BJ (cell line): Measurements from ENCODE around the gene KIAA0753. TPM values are rescaled to one million over a fixed set of nuclear protein-coding genes. Genes with fewer than 3 reads are reported as not detected.

Experiments
- CTCF ChIA-PET: fragments of 350-600 bp; formaldehyde crosslinking; extraction: SDS; loops from one replicate; lab custom pipeline; 2021; ENCODE audit warnings: antibody characterized with exemption, inconsistent platforms; lab: Yijun Ruan, JAX
- POLR2A ChIA-PET: fragments of 300-600 bp; sonication (Branson Sonifier 250); formaldehyde crosslinking; extraction: SDS; loops from one replicate; lab custom pipeline; 2021; ENCODE audit warnings: antibody characterized with exemption; lab: Charles Lee
- DNase-seq: peaks from one replicate; pipeline ENCODE4 v3.0.0-alpha.2; 2011; ENCODE audit warnings: low read depth
- H3K27me3 ChIP-seq: 2 replicates; pipeline ENCODE4 v1.6.0; 2011; ENCODE audit warnings: low read length; ENCODE audit not compliant: control insufficient read depth, insufficient read depth
- H3K36me3 ChIP-seq: 2 replicates; pipeline ENCODE4 v1.5.1; 2011; ENCODE audit warnings: low read length; ENCODE audit not compliant: control insufficient read depth, insufficient read depth
- H3K4me3 ChIP-seq: 2 replicates; pipeline ENCODE4 v1.5.1; 2011; ENCODE audit warnings: low read depth, mild to moderate bottlenecking, control low read depth, low read length
- polyA plus RNA-seq: library from polyadenylated mRNA; depleted of rRNA; stranded (reverse); fragments of >200 nt; gene quantifications from 2 replicates; pipeline ENCODE4 v1.2.3, GENCODE V29; 2011
- TF ChIP-seq, protein P1 (sequence below): IDR thresholded peaks from 2 replicates; pipeline ENCODE4 v1.5.1; 2011; ENCODE audit warnings: low read depth, mild to moderate bottlenecking, control low read depth, inconsistent platforms, low read length, moderate library complexity; ENCODE audit not compliant: insufficient read depth

The KIAA0753 gene
- polyA plus RNA-seq, 1 experiment, result 5.4 TPM

DNA sequence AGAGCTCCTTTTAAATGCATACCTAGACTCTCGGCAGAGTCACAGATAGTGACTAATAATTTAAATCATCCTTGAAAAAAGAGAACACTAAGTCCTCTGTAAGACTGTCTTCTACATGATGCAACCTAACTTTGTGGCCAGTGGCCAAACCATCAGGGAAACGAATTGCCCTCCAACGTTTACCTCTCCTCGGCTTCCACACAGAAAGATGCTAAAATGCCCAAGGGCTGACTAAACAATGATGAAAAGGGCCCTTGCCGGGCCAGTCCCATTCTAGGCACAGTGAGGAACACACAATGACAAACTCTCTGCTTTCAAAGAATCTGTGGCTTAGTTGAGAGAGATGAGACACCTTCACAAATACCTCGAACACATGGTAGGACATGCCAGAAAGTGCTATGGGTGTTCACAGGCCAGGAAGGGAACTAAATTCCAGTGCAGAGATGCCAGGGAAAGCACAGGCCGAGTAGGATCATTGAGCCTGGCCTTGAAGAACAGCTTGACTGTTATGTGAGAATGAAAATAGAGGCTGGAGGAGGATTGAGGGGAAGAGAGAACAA lies 48.8 kb downstream of the KIAA0753 start:
- ChIA-PET CTCF (interaction anchor here (1.2 to 1.5 kb wide), 2 partner anchors 11 to 119 kb away, joined by 3 read pairs; no protein-coding TSS in a partner anchor), POLR2A (no interaction called here)
- no peaks in the 10 kb centered on the region for H3K27me3 ChIP-seq
- DNase-seq, result peak; percentile 40
- H3K36me3 ChIP-seq, result peaks cover 4% of the 10 kb centered on the region
- TF ChIP-seq, protein P1, sequence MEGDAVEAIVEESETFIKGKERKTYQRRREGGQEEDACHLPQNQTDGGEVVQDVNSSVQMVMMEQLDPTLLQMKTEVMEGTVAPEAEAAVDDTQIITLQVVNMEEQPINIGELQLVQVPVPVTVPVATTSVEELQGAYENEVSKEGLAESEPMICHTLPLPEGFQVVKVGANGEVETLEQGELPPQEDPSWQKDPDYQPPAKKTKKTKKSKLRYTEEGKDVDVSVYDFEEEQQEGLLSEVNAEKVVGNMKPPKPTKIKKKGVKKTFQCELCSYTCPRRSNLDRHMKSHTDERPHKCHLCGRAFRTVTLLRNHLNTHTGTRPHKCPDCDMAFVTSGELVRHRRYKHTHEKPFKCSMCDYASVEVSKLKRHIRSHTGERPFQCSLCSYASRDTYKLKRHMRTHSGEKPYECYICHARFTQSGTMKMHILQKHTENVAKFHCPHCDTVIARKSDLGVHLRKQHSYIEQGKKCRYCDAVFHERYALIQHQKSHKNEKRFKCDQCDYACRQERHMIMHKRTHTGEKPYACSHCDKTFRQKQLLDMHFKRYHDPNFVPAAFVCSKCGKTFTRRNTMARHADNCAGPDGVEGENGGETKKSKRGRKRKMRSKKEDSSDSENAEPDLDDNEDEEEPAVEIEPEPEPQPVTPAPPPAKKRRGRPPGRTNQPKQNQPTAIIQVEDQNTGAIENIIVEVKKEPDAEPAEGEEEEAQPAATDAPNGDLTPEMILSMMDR, result no peak
- no peak overlapping the region for H3K4me3 ChIP-seq

DNA sequence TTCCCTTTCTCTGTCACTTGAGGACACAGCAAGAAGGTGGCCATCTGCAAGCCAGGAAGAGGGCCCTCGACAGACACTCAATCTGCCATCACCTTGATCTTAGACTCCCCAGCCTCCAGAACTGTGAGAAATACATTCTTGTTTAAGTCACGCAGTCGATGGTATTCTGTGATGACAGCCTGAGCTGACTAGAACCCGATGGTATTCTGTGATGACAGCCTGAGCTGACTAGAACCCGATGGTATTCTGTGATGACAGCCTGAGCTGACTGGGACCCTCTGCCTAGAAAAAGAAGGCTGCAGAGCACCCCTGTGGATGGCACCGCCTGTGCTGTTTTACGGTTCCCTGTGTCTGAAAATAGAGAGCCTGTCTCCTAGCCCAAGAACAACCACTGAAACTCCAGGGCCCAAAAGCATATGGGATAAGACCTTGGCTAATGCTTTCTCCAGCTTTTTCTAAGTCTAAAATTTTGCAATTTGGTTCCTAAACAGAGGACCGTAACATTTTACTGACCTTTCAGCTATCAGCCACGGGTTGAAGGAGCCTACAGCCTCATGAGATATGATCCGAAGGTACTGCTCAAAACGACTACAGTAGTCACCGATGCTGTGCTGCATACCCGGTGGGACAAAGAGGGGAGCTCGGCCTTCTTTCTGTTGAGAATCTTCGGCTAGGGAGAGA lies 51.1 kb downstream of the KIAA0753 start:
- Histone ChIP-seq H3K4me3 (no peak overlapping the region), H3K27me3 (no peaks in the 10 kb centered on the region), H3K36me3 (peaks cover 8% of the 10 kb centered on the region)
- no peak for DNase-seq
- ChIA-PET CTCF (interaction anchor here (1.6 to 4.2 kb wide), 2 partner anchors 28 to 116 kb away, joined by 3 to 20 read pairs; no protein-coding TSS in a partner anchor), POLR2A (no interaction called here)
- TF ChIP-seq, protein P1, result no peak

DNA sequence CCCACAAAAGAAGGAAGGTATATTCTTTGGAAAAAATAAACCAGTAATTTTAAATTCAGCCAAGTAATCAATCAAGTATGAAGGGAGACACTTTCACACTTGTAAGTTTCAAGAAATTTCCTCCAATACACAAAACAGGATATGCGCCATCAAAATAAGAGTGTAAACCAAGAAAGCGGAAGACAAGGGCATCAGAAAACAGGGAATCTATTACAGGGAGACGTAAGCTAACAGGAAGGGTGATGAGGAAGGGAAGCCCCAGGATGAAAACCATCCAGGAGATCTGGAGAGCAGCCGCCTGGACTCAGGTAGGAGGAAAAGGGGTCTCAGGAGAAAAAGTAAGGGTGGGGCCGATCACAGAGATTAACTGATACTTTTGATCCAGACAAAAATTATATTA lies 52.3 kb downstream of the KIAA0753 start:
- no peak for DNase-seq
- Histone ChIP-seq H3K27me3 (no peaks in the 10 kb centered on the region), H3K36me3 (peaks cover 10% of the 10 kb centered on the region), H3K4me3 (no peak overlapping the region)
- TF ChIP-seq, protein P1, result no peak
- ChIA-PET CTCF (interaction anchor here (0.7 to 4.2 kb wide), 3 partner anchors 29 to 1362 kb away, joined by 3 to 20 read pairs (median 3); no protein-coding TSS in a partner anchor), POLR2A (no interaction called here)

DNA sequence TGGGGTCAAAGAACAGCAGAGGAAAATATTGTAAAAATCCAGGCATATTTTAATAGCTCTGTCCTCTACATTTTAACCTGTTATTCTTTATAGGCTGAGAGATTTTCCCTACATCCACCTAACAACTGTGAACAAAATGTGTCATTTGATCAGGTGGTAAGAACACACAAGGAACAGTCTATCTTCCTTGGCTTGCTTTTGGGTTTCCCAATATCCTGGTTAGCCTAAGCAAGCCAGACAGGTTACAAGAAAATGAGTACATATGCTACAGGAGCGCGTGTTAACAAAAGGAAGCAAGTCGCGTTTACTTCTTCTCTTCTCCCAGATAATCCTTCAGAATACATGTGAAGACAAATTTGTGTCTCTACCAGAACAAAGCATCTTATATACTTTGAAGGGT lies 53.2 kb downstream of the KIAA0753 start:
- CTCF ChIA-PET, result interaction anchor here (0.7 to 4.2 kb wide), 2 partner anchors 114 to 886 kb away, joined by 3 to 20 read pairs; no protein-coding TSS in a partner anchor
- no peak for DNase-seq
- POLR2A ChIA-PET, result no interaction called here
- TF ChIP-seq, protein P1, result no peak
- Histone ChIP-seq H3K36me3 (peaks cover 10% of the 10 kb centered on the region), H3K4me3 (no peak overlapping the region), H3K27me3 (no peaks in the 10 kb centered on the region)

DNA sequence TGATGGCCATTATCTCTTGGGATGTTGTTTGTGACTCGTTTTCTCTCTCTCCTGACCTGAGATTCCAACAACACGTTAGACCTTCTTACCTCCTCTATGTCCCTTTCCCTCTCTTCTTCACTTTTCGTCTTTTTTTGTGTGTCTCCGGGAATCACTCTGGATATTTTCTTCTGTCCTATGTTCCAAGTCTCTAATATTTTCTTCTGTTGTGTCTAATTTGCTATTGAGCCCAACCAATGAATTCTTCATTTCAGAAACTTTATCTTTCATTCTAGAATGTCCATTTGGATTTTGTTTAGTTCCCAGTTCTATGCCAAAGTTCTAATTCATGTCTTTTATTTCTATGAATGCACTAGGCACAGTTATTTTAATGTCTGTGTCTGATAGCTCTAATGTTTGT lies 57.1 kb downstream of the KIAA0753 start:
- POLR2A ChIA-PET, result no interaction called here
- H3K27me3 ChIP-seq, result no peaks in the 10 kb centered on the region
- peaks cover 13% of the 10 kb centered on the region for H3K36me3 ChIP-seq
- CTCF ChIA-PET, result interaction anchor here (1.4 kb wide), 1 partner anchor 8 kb away, joined by 3 read pairs; no protein-coding TSS in a partner anchor
- no peak overlapping the region for H3K4me3 ChIP-seq
- TF ChIP-seq, protein P1, result no peak
- DNase-seq, result no peak
